HG03064 (cell line): ENCODE results near the gene PTPRN2.

Experiments
- ATAC-seq: cut with Tn5 transposase; IDR thresholded peaks from one replicate; pipeline ENCODE4 v1.9.1; 2021; ENCODE audit warnings: low read depth; ENCODE audit not compliant: unreplicated experiment

PTPRN2 gene

DNA sequence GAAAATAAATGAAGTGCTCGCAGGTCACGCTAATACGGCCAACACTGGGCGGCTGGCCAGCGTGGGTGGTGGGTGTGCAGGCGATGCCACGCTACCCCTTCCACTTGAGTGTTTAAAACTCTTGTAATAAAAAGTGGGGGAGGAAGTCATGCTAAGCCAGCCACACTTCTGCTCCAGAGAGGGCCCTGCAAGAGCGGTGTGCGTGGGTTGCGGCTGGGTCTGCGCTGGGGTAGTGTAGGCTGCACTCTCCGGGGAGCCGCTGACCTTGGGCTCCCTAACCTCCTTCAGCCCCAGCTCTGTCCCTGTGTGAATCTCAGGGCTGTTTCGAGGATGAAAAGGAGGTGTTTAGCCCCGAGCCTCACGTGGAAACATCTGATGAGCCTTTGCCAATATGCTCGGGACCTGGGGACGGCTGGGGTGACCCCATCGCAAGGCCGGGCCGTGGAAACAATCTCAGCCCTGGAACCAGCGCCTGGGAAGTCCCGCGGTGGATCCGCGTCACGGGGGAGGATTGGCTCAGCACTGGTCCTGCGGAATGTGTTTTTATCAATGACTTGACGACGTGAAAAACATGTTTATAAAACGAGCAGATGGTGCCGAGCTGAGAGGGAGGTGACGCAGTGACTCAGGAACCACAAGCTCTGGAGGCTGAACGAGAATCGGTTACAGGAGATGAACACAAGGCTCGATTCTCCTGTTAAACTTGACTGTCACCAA is 972.4 kb downstream of the PTPRN2 start:
- ATAC-seq, result no peak

DNA sequence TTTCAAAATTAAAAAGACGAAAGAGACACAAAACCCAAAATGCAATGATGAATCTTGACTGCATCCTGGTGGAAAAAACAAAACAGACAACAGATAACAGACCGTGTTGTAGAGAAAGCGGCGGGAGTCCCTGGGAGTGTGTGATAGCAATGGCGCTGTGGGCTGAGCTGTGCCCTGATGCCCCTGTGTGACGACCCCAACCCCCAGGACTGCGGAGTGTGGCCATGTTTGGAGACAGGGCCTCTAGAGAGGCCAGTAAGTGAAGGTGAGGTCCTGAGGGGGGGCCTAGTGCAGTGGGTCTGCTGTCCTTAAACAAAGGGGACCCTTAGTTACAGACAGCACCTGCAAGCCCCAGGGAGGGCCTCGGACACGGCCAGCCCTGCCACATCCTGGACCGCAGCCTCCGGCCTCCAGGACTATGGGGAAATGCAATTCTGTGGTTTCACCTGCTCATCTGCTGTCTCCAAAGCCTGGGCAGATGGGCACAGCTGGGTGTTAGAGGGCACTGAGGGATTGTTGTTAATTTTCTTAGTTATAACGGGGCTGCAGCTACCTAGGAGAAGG is 973.1 kb downstream of the PTPRN2 start:
- no peak for ATAC-seq

DNA sequence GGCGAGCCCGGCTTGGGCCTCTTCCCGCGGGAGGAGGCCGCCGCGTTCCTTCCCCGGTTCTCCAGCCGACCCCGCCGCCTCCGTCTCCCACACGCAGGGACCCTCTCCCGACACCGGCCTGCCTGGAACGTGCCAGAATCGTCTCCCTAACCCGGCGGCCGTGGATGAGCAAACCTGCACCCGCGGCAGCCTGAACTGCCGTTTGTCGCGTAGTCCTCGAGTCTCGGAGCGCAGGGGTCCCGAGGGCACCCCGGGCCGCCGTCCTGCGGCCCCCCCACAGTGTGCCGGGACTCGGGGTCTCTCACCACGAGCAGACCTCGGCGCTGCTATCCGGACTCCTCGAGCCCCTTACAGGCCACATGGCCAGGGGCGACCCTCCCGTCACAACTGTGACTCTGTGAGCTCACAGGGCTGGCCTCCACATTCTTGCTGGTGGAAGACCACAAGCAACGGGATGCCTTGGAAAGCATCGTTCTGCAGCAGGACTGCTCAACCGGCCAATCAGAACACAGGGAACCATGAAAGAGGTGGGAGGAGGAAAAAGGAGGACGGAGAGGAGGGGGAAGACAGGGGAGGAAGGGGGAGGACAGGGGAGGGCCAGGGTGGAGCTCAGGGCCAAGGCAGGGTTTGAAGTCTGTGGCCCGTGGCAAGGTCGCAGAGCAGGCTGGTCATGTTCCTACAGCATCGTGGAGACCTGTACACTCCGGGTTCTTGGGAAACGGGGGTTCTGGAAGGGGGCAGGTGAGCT is 973.9 kb downstream of the PTPRN2 start:
- no peak for ATAC-seq

DNA sequence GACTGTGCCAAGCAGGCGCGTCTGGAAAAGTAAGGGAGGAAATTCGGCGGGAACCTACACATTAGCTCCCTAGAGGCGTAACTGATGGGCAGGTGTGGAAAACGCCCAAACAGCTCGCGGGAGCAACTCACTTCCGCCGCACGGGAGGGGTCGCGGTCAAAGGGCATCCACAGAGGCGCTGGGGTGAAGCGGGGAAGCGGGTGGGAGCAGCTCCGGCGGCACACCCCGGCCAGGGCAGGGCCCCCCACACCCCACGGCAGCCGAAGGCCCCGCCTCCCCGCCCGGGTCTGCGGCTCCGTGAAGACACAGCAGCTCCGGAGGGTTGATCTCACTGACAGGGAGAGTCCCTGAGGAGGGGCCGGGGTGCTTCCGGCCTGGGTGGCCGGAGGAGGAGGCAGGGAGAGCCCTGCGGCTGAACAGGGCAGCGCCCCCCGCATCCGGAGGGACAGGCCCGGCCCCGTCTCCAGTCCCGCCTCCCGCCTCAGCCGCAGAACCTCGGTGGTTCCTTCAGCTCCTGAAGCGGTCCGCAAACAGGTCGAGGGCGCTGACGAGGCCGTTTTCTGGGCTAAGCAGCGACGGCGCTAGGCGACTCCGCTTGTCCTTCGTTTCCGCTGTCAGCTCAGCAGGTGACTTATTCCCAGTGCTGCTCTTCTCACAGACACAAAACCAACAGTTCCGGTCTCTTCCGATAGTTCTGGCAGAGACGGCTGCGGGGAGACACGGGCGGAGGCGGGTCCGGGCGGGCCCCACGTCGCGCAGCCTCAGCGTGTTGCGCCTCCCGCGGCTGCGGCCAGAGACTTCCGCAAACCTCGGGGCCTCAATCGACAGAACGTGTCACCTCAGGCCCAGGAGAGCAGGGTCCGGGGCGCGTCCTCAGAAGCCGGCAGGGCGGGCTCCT is 974.7 kb downstream of the PTPRN2 start:
- peak; percentile 68 for ATAC-seq

DNA sequence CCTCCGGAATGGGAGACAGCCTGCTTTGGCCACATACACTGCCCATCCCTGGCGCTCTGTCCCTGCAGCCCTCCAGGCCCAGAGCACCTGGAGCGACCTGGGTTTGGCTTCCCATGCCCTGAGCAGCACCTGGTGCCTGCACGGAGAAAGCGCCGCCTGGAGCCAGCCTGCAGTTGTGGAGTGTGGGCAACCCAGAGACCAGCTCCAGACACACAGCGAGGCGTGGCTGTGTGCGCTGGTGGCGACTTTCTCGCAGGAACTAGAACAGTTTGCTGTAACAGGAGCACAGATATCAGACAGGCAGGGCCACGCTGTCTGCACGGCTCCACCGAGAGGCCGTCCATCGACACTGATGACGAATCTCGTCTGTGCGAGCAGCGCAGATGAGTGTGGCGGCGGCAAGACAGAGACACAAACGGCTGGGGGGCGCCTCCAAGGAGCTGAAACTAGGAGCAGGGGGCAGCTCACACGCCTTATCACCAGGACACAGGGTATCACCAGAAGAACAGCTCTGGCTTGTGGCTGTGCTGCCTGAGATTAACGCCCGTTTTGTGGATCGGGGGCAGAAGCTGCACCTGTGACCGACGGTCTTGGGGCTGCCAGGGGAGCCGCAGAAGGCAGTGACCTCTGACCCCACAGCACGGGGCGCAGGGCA is 975.5 kb downstream of the PTPRN2 start:
- ATAC-seq, result peak; percentile 4

DNA sequence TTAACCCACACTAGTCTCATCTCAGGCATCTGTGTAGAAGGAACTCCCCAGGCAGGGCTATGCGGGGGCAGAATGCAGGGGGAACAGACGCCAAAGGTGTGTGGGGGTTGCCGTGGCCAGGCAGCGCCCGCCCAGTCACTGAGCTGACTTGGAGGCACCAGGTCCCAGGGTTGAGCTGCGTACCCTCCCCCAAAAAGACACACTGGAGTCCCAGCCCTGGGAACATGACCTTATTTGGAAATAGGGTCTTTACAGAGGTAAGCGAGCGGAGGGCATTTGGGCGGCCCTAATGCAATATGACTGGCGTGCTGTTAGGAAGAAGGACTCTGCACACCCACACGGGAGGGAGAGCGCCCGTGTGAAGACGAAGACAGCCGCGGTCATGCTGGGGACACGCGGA is 976.3 kb downstream of the PTPRN2 start:
- no peak for ATAC-seq

DNA sequence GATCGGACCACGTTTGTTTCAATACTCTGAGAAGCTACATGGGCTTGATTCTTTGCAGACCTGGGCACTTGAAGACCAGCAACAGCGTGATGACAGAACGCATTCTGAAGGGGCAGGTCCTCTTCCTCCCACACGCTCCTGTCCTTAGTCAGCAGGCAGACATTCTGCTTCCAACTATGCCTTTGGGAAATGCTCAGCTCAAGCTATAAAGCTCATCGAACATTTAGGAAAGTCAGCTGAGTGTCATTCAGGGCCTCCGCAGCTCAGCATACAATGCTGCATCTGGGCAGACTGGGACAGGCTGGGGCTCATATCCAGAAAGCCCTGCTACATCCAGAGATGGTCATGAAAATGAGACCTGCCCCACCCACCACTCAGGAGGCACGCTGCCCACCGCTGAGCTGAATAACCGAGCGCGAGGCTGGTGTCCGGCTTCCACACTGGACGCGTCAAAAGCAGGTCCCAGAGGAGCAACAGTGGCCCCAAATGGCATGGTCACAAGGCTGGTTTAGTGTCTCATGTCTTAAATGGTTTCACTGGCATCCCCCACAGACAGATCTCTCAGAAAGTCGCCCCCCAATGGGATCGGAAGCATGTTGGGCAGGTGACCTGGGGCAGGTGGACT is 976.8 kb downstream of the PTPRN2 start:
- no peak for ATAC-seq

DNA sequence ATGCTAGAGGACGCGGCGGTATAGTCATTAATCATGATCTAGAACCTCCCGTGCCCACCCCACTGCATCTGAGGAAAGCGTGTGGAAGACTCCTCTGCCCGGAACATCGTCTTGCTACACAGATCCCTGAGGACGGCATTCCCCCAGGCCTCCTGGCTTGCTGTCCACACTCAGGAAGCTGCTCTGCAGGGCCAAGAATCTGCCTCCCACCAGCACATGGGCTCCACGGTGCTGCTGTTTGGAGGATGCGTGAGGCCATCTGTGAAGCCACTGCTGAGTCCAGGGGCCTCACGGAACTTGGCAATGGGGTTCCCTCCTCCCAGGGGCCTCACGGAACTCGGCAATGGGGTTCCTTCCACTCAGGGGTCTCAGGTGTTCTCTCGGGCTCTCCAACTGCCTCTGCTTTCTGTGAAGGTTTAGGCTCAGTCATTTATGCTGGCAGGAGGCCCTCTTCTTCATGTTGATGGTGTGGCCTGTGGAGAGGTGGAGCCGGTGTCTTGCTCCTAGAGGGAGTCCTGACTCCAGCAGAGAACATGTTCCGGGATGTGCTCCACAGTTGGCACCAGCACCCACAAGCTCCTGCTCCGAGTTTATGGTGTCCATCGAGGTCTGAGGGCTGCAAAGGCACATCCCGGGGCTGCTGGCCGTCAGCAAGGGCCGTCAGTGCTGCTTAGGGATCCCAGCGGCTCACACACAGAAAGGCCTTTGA is 977.5 kb downstream of the PTPRN2 start:
- ATAC-seq, result no peak

DNA sequence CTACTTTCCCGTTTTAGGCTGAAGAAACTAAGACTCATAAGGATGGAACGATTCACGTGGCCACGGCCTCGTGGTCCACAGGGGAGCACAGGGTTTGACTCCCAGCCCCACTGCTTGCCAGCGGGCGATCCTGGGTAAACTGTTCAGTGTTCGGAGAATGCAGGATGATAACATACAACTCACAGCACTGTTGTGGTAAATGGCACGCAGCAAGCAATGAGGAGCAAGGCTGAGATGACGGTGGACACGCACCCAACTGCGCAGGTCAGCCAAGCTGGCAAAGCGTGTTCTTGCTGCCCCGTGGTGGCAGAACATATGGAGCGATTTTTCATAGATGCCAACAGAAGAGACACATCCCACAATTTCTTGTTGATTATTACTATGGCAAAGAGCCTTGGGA is 978.1 kb downstream of the PTPRN2 start:
- no peak for ATAC-seq

DNA sequence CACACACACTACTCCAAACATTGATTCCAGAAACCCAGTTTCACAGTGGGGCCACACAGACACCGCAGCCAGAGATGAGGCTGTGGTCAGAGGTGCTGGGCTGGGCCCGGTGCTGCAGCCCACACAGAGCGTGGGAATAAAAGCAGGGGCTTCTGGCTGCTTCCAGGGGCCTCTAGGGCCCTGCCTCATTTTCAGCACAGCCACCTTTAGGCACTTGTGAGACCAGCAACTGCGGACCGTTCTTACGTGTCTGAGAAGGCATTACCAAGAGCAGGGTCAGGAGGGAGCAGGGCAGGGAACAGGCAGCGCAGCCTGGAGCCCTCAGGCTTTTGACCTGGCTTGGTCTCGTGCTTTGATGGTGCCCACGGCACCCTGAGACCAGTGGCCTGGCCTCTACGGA is 980.4 kb downstream of the PTPRN2 start:
- no peak for ATAC-seq

DNA sequence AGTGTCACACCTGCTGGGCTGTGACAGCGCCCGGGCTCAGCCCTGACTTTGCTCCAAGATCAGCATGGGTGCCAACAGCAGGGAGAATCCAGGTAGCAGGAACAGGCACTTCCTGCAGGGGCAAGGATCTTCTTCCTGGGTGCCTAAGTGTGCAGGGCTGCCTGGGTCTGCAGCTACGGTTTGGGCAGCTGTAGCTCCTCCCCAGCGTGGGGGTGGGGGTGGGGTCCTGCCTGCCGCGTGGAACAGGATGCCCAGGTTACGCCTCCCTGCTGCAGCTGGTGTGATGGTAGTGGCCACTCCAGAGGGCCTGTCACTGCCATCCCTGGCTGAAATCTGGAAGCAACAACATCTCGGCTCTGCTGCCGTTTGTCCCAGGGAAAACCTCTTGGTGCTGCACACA is 981.5 kb downstream of the PTPRN2 start:
- ATAC-seq, result no peak

DNA sequence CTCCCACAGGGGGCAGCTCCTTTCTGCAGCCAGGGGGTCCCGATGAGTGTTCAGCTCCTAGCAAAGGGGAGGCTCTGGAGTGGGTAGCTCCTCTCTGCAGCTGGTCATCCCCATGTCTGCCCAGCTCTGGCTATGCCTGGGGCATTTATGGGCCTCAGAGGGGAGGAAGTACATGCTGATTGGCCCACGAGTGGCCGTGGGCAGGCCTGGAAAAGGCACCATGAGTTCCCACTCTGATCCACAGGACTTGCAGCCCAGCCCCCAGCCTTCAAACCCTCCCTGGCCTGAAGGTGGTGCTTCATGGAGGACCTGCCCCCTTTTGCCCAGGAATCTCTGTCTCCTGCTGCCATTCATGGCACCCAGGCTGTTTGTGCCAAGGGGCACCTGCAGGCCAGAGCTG is 982.0 kb downstream of the PTPRN2 start:
- no peak for ATAC-seq

DNA sequence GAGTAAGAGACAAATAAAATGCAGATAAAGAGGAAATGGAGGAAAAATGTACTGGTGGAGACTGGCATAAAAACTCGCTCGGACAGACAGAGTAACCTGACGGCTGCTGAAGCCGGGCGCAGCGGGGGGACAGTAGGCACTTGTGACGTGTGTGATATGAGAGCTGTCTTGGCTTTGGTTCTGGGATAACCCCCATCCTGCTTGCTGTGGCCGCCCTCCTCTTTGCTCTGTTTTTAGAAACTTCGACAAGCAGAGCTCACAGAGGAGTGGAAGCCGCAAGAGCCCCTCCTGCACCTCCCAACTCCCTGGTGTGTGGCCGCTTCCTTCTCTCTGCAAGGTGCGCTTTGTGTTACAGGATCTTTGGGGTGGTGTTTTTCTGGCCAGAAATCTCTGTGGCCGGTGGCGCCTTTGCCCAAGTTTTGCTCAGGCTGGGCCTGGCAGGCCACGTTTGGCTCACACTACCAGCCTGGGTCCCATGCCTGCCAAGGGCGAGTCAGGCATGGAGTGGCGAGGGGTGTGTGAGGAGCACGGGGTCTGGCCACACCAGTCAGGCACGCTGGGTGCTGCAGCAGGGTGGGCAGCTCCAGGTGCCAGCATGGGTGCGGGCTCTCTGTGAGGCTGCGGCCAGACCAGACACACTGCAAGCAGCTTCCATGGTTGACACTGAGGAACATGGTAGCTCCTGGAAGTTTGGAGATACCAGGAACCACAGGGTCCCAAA is 982.8 kb downstream of the PTPRN2 start:
- no peak for ATAC-seq

DNA sequence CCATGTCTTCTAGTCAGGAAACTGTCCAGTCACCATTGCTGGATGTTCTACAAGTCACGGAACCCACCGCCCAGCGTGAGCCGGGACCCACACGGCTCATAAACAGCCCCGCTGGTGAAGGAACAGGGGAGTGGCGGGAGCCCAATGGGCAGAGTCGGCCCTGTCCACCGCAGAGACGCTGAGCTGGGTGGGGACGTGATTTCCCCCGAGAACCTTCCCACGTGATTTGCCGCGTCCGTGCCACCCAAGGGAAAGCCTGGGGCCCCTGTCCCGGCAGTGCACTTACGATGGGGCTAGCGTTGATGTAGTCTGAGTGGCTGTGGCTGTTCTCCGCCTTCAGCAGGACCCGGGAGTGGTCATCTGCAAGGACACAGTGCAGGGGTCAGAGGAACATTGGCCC is 983.9 kb downstream of the PTPRN2 start:
- no peak for ATAC-seq

DNA sequence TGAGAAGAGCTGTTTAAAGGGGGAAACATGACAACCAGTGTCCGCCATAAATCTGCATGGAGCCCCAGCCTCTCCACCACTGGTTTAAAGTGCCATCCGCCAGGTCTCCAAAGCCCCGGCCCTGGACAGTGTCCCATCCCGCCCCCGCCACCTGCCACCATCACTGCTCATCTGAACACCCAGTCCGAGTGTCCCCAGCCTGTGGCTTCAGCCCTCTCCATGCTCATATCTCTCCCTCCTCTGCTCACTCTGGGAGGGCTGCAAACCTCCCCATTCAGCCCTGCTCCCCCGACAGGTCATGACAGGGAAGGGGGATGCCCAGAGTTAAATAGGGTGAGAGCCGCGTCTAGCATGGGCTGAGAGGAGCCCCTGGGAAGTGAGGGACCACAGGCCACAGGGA is 984.6 kb downstream of the PTPRN2 start:
- no peak for ATAC-seq

DNA sequence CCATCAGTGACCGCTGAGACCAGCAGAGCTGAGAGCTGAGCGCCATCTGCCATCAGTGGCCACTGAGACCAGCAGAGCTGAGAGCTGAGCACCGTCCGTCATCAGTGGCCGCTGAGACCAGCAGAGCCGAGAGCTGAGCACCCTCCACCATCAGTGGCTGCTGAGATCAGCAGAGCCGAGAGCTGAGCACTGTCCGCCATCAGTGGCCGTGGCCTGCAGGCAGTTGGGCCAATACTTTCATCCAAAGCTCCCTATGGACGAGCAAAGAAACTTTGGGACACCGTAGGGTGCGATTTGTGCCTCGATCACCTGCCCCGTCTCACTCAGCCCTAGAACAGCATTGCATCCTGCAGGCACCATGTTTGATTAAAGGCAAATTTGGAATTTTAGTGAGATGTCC is 985.0 kb downstream of the PTPRN2 start:
- ATAC-seq, result no peak

DNA sequence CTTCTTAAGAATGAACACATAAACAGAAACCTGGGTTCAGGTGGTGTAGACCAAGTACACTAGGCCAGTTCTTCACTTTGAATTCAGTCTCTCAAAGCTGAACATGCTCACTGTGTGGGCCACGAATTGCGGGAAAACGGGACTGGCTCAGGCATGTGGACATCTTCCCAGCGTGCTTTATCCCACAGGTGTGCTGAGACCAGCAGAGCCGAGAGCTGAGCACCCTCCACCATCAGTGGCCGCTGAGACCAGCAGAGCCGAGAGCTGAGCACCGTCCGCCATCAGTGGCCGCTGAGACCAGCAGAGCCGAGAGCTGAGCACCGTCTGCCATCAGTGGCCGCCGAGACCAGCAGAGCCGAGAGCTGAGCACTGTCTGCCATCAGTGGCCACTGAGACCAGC is 985.5 kb downstream of the PTPRN2 start:
- no peak for ATAC-seq

DNA sequence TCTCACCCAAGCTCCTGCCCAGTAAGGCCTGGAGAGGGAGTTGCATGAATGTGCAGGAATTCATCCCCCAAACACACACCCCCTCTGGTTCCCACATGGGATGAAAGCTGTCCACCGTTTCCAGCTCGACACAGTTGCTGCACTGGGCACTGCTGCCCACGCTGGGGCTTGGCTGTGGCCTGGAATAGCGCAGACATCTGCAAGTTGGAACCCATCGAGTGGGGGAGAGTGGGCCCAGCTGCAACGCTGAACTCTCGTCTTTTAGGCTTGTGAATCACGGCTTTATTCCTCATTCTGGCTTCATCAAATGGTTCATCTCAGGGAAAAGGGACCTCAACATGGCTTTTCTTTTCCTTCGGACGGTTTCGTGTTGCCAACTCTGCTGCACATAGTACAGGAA is 986.1 kb downstream of the PTPRN2 start:
- ATAC-seq, result no peak

DNA sequence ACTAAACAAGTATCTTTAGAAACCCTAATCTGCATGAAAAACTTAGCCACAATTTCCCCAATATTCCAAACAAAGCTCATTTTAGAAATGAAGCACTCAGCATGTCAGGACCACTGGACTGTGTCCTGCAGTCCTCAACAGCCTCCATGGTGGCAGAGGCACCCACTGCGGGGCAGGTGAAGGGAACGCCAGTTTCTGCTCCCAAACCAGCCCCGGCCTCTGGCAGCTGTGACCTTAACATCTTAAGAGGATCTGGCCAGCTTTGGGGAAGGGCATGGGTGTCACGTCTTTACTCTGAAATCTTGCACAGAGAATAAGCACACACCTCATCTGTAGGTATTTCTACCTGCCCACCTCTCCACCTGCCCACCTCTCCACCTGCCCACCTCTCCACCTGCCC is 988.1 kb downstream of the PTPRN2 start:
- no peak for ATAC-seq
